HG02938 (cell line): ENCODE data around the gene TBC1D25.
"Not testable (repeated sequence)": the region's sequence is repeated elsewhere in the genome, so short reads cannot be mapped to it uniquely, and the experiment has no call there.

Source experiments
- ATAC-seq: cut with Tn5 transposase; IDR thresholded peaks from one replicate; pipeline ENCODE4 v1.9.1; 2021; ENCODE audit warnings: mild to moderate bottlenecking, moderate library complexity; ENCODE audit not compliant: unreplicated experiment

The TBC1D25 gene

GRCh38 chrX:48514868-48515460 lies 24.6 kb upstream of the TBC1D25 start:
- no peak for ATAC-seq

GRCh38 chrX:48515842-48516241 lies 23.7 kb upstream of the TBC1D25 start:
- ATAC-seq: no peak

GRCh38 chrX:48516285-48516684 lies 23.2 kb upstream of the TBC1D25 start:
- ATAC-seq: no peak

GRCh38 chrX:48516987-48517386 lies 22.5 kb upstream of the TBC1D25 start:
- no peak for ATAC-seq

- ATAC-seq: not testable (repeated sequence)
Measured at GRCh38 chrX:48519481-48519880, 20.0 kb upstream of the TBC1D25 start.

- ATAC-seq: no peak
Measured at GRCh38 chrX:48520455-48520854, 19.1 kb upstream of the TBC1D25 start.

- no peak for ATAC-seq
Measured at GRCh38 chrX:48520976-48521352, 18.6 kb upstream of the TBC1D25 start.

- peak; percentile 97 for ATAC-seq
Measured at GRCh38 chrX:48521353-48522243, 17.9 kb upstream of the TBC1D25 start, which contains the start of gene EBP. Gene EBP (plus strand): TSS chrX:48521808. CDS start chrX:48523772, 1,964 bp downstream.

- no peak for ATAC-seq
Measured at GRCh38 chrX:48522291-48522690, 17.2 kb upstream of the TBC1D25 start.

- ATAC-seq: no peak
Measured at GRCh38 chrX:48523682-48524081, 15.8 kb upstream of the TBC1D25 start.

GRCh38 chrX:48525853-48526252 lies 13.7 kb upstream of the TBC1D25 start:
- ATAC-seq: not testable (repeated sequence)

GRCh38 chrX:48530736-48531135 lies 8.8 kb upstream of the TBC1D25 start:
- ATAC-seq: no peak

GRCh38 chrX:48531358-48531959 lies 8.1 kb upstream of the TBC1D25 start:
- no peak for ATAC-seq

- no peak for ATAC-seq
Measured at GRCh38 chrX:48532161-48532560, 7.4 kb upstream of the TBC1D25 start.

GRCh38 chrX:48533165-48533564 lies 6.3 kb upstream of the TBC1D25 start:
- ATAC-seq: no peak

- no peak for ATAC-seq
Measured at GRCh38 chrX:48538641-48539344, 721 bp upstream of the TBC1D25 start.

- ATAC-seq: peak; percentile 21
Measured at GRCh38 chrX:48540028-48540375, 488 bp downstream of the TBC1D25 start.

GRCh38 chrX:48540480-48540879 lies 966 bp downstream of the TBC1D25 start:
- no peak for ATAC-seq

GRCh38 chrX:48541140-48541814 lies 1.8 kb downstream of the TBC1D25 start:
- no peak for ATAC-seq

- no peak for ATAC-seq
Measured at GRCh38 chrX:48548871-48549270, 9.4 kb downstream of the TBC1D25 start.
